GM19455 (cell line): ENCODE results near the gene TMC7.

Source experiments
- ATAC-seq: cut with Tn5 transposase; IDR thresholded peaks from one replicate; pipeline ENCODE4 v1.9.1; 2021; ENCODE audit not compliant: unreplicated experiment

TMC7 gene

GRCh38 chr16:19086322-19087199, 102.8 kb downstream of the TMC7 start:
- ATAC-seq: peak; percentile 83

GRCh38 chr16:19088341-19088916, 104.7 kb downstream of the TMC7 start:
- ATAC-seq: no peak

- ATAC-seq: no peak
Observed at GRCh38 chr16:19089410-19089955, 105.7 kb downstream of the TMC7 start.

GRCh38 chr16:19090916-19091315, 107.2 kb downstream of the TMC7 start:
- ATAC-seq: no peak

GRCh38 chr16:19092653-19093410, 109.1 kb downstream of the TMC7 start:
- no peak for ATAC-seq

- no peak for ATAC-seq
Observed at GRCh38 chr16:19093631-19094541, 110.2 kb downstream of the TMC7 start.

- no peak for ATAC-seq
Observed at GRCh38 chr16:19094542-19095365, 111.0 kb downstream of the TMC7 start.

- ATAC-seq: no peak
Observed at GRCh38 chr16:19095654-19096053, 111.9 kb downstream of the TMC7 start.

GRCh38 chr16:19098173-19098572, 114.4 kb downstream of the TMC7 start:
- no peak for ATAC-seq

GRCh38 chr16:19102187-19102872, 118.6 kb downstream of the TMC7 start:
- ATAC-seq: no peak

- ATAC-seq: no peak
Observed at GRCh38 chr16:19104607-19105006, 120.9 kb downstream of the TMC7 start.

GRCh38 chr16:19105131-19105530, 121.4 kb downstream of the TMC7 start:
- ATAC-seq: no peak

GRCh38 chr16:19105891-19106624, 122.3 kb downstream of the TMC7 start:
- ATAC-seq: no peak

GRCh38 chr16:19106625-19107020, 122.9 kb downstream of the TMC7 start:
- no peak for ATAC-seq

- ATAC-seq: no peak
Observed at GRCh38 chr16:19108409-19109287, 124.9 kb downstream of the TMC7 start.

GRCh38 chr16:19109288-19109664, 125.5 kb downstream of the TMC7 start:
- no peak for ATAC-seq
